GM11168 (cell line): Measurements from ENCODE around the gene CLCN3.
"Not testable (repeated sequence)": the region's sequence is repeated elsewhere in the genome, so short reads cannot be mapped to it uniquely, and the experiment has no call there.

ENCODE experiments used
- in situ Hi-C: fragments of 300-500 bp; cut with MboI; formaldehyde crosslinking; loops from one replicate; pipeline ENCODE4 v1.12.0; 2022; ENCODE audit warnings: low sequenced_read_pairs; ENCODE audit not compliant: unreplicated experiment

Gene CLCN3

GRCh38 chr4:169619958-169620879, at the start of gene CLCN3:
Gene CLCN3 (plus strand): TSS chr4:169620578. CDS start chr4:169635929, 15,351 bp downstream.
- in situ Hi-C loops: loop anchor here (25.0 kb wide), 1 partner anchor 417 kb away; the partner anchor contains the start of gene MFAP3L

GRCh38 chr4:169571012-169571411, 49.4 kb upstream of the CLCN3 start:
- in situ Hi-C loops: not testable (repeated sequence)

- in situ Hi-C loops: no loop called here
Observed at GRCh38 chr4:169571435-169571834, 48.9 kb upstream of the CLCN3 start.

- in situ Hi-C loops: no loop called here
Observed at GRCh38 chr4:169573889-169574288, 46.5 kb upstream of the CLCN3 start.

GRCh38 chr4:169582203-169582602, 38.2 kb upstream of the CLCN3 start:
- in situ Hi-C loops: no loop called here

GRCh38 chr4:169582706-169583105, 37.7 kb upstream of the CLCN3 start:
- in situ Hi-C loops: no loop called here

- in situ Hi-C loops: no loop called here
Observed at GRCh38 chr4:169583563-169583962, 36.8 kb upstream of the CLCN3 start.

GRCh38 chr4:169593050-169593560, 27.3 kb upstream of the CLCN3 start:
- in situ Hi-C loops: no loop called here

GRCh38 chr4:169594560-169595195, 25.7 kb upstream of the CLCN3 start:
- in situ Hi-C loops: no loop called here

- in situ Hi-C loops: loop anchor here (25.0 kb wide), 1 partner anchor 436 kb away; the partner anchor contains the start of gene MFAP3L
Observed at GRCh38 chr4:169601016-169601771, 19.2 kb upstream of the CLCN3 start.

GRCh38 chr4:169603312-169603711, 17.1 kb upstream of the CLCN3 start:
- in situ Hi-C loops: loop anchor here (25.0 kb wide), 1 partner anchor 434 kb away; the partner anchor contains the start of gene MFAP3L

GRCh38 chr4:169604131-169604900, 16.1 kb upstream of the CLCN3 start:
- in situ Hi-C loops: loop anchor here (25.0 kb wide), 1 partner anchor 433 kb away; the partner anchor contains the start of gene MFAP3L

GRCh38 chr4:169604903-169605331, 15.5 kb upstream of the CLCN3 start:
- in situ Hi-C loops: loop anchor here (25.0 kb wide), 1 partner anchor 432 kb away; the partner anchor contains the start of gene MFAP3L

- in situ Hi-C loops: loop anchor here (25.0 kb wide), 1 partner anchor 426 kb away; the partner anchor contains the start of gene MFAP3L
Observed at GRCh38 chr4:169611157-169611556, 9.2 kb upstream of the CLCN3 start.

GRCh38 chr4:169611991-169612870, 8.1 kb upstream of the CLCN3 start, which contains the start of gene NEK1:
Gene NEK1 (minus strand): TSS chr4:169612583. CDS start chr4:169602630, 9,953 bp downstream.
- in situ Hi-C loops: loop anchor here (25.0 kb wide), 1 partner anchor 425 kb away; the partner anchor contains the start of gene MFAP3L

GRCh38 chr4:169612871-169613859, 7.2 kb upstream of the CLCN3 start:
- in situ Hi-C loops: loop anchor here (25.0 kb wide), 1 partner anchor 424 kb away; the partner anchor contains the start of gene MFAP3L
